ENCODE data around the gene SLMAP.

The SLMAP gene

DNA sequence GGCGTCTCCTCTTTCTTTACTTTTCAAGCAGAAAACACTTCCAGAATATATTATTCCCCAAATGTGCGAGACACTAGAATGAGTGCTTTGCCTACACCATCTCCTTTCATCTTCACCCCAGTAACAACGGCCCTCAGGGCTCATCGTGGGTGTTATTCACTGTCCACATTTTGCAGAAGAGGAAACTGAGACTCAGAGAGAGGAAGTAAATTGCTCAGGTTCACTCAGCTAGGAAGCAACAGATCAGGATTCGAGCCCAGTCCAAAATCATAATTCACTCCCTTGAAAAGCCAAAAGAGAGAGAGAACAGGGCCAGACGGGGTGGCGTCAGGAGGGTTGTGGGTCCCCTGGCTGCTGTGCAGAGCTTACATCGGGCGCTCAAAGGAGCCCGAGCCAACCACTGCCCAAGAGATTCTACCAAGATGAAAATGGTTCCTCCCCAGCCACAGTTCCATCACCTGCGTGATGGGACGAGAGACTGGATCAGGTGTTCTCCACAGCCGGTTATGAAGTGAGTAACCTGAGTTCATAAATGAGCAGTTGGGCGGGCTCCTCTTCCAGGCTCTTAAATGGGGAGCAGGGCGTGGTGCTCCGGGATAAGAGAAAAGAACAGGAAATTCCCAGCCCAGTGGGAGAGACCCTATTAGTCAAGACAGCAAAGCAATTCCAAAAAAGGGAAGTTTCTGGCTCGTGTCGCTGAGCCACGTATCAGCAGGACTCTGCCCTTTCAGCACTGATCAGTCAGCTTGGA lies 203.5 kb downstream of the SLMAP start:
- no peak overlapping the region; the same call in 1 of the 2 replicates for H3K9ac ChIP-seq (ENCODE audit: low read depth, low read length)
- H3K36me3 ChIP-seq (ENCODE audit: insufficient read depth, low read depth, low read length), result no peaks in the 10 kb centered on the region
- 0 out of 2 replicates have a peak, but pooled peaks cover 3% of the 10 kb centered on the region for H3K4me1 ChIP-seq (ENCODE audit: insufficient read depth, low read length)
- no peak overlapping the region for H3K4me3 ChIP-seq (ENCODE audit: low read length)
- no peaks in the 10 kb centered on the region for H3K9me3 ChIP-seq (ENCODE audit: insufficient read depth, low read depth, low read length)
- no peaks in the 10 kb centered on the region for H3K27me3 ChIP-seq (ENCODE audit: insufficient read depth, low read length)
- no peak overlapping the region for H3K27ac ChIP-seq (ENCODE audit: low read length)

DNA sequence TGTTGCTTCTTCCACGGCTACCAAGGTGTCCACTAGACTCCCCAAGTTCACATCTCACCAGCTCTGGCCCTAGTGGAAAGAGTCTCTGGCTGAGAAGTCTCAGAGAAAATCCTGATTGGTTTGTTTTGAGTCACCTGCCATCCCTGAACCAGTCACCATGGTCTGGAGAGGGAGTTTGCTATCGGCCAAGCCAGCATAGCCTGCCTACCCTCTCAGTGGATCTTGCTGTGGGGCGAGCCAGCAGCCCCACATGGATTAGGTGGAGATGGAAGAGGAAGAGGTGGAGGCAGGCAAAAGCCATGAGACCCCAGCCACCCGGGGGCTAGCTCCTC lies 204.0 kb downstream of the SLMAP start:
- Histone ChIP-seq H3K4me1 (ENCODE audit: insufficient read depth, low read length) (0 out of 2 replicates have a peak, but pooled peaks cover 3% of the 10 kb centered on the region), H3K9me3 (ENCODE audit: insufficient read depth, low read depth, low read length) (no peaks in the 10 kb centered on the region), H3K27ac (ENCODE audit: low read length) (no peak overlapping the region), H3K4me3 (ENCODE audit: low read length) (no peak overlapping the region), H3K36me3 (ENCODE audit: insufficient read depth, low read depth, low read length) (no peaks in the 10 kb centered on the region), H3K27me3 (ENCODE audit: insufficient read depth, low read length) (no peaks in the 10 kb centered on the region), H3K9ac (ENCODE audit: low read depth, low read length) (no peak overlapping the region; the same call in 1 of the 2 replicates)

DNA sequence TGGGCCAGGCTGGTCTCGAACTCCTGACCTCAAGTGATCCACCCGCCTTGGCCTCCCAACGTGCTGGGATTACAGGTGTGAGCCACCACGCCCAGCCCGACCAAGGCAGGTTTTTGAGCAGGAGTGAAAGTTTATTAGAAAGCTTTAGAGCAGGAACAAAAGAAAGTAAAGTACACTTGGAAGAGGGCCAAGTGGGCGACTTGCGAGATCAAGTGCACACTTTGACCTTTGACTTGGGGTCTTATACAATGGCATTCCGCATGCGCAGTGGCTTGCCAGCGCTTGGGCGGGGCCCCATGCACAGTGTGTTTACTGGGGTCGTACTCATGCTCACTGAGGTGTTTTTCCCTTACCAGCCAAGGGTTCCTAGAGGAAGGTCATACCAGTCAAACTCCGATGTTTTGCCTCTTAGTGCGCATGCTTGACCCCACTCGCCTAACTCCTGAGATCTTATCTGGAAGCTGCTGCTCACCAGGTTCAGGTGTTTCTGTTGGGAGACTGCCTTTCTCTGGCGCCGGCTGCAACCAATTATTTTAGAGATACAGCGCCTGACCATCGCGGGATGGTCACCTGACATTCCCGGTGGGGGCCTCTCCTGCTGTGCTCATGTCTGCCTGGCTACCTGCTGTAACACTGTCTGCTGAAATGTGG lies 205.2 kb downstream of the SLMAP start:
- Histone ChIP-seq H3K9ac (ENCODE audit: low read depth, low read length) (no peak overlapping the region), H3K27ac (ENCODE audit: low read length) (no peak overlapping the region), H3K4me1 (ENCODE audit: insufficient read depth, low read length) (0 out of 2 replicates have a peak, but pooled peaks cover 3% of the 10 kb centered on the region)

DNA sequence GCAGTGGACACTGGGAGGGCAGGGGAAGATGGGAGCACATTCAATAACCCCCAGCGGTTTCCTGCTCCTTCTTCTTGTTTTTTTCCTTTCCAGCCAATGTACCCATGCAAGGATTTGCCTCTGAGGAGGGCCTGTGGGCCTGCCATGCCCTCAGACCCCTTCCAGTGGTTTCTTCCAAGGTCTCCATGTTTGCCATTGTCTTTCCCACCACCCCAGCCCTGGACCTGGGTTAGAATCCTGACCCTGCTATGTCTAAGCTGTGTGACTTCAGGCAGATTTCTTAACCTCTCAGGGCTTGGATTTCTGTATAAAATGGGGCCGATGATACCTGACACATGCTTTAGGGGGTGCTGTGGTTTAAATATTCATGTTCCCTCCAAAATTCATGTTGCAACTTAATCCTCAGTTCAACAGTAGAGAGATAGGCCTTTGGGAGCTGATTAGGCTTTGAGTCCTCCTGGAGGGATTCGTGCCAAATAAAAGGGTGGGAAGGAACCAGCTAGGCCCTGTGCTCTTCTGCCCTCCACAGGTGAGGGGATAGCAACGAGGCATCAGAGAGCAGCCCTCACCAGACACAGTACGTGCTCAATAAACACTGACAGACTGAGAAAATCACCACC lies 205.8 kb downstream of the SLMAP start:
- Histone ChIP-seq H3K4me1 (ENCODE audit: insufficient read depth, low read length) (0 out of 2 replicates have a peak, but pooled peaks cover 3% of the 10 kb centered on the region), H3K9ac (ENCODE audit: low read depth, low read length) (no peak overlapping the region), H3K36me3 (ENCODE audit: insufficient read depth, low read depth, low read length) (no peaks in the 10 kb centered on the region), H3K27ac (ENCODE audit: low read length) (no peak overlapping the region), H3K4me3 (ENCODE audit: low read length) (no peak overlapping the region), H3K9me3 (ENCODE audit: insufficient read depth, low read depth, low read length) (no peaks in the 10 kb centered on the region), H3K27me3 (ENCODE audit: insufficient read depth, low read length) (no peaks in the 10 kb centered on the region)

More for the DNA sequence above, 205.2 kb downstream of the SLMAP start:
- Histone ChIP-seq H3K36me3 (ENCODE audit: insufficient read depth, low read depth, low read length) (no peaks in the 10 kb centered on the region), H3K27me3 (ENCODE audit: insufficient read depth, low read length) (no peaks in the 10 kb centered on the region), H3K9me3 (ENCODE audit: insufficient read depth, low read depth, low read length) (no peaks in the 10 kb centered on the region), H3K4me3 (ENCODE audit: low read length) (no peak overlapping the region)

DNA sequence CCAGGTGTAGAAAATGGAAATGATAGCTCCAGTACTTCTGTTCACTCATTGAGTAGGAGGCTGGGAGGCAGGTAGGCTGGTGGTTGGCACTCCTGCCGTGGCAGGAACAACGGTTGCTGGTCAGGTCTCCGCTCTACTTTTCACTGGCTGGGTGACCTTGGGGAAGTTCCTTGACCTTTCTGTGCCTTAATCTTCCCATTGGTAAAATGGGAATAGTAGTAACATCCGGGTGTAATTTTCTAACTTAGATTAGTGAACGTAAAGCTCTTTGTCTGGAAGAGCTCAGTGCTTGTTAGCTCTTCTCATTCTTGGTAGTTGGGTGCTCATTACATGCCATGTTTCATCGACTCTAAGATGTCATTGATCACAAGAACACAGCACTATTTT lies 206.3 kb downstream of the SLMAP start:
- H3K27me3 ChIP-seq (ENCODE audit: insufficient read depth, low read length), result no peaks in the 10 kb centered on the region
- 0 out of 2 replicates have a peak, but pooled peaks cover 3% of the 10 kb centered on the region for H3K4me1 ChIP-seq (ENCODE audit: insufficient read depth, low read length)
- H3K9ac ChIP-seq (ENCODE audit: low read depth, low read length), result no peak overlapping the region
- no peak overlapping the region for H3K4me3 ChIP-seq (ENCODE audit: low read length)
- H3K9me3 ChIP-seq (ENCODE audit: insufficient read depth, low read depth, low read length), result no peaks in the 10 kb centered on the region
- H3K36me3 ChIP-seq (ENCODE audit: insufficient read depth, low read depth, low read length), result no peaks in the 10 kb centered on the region
- H3K27ac ChIP-seq (ENCODE audit: low read length), result no peak overlapping the region

DNA sequence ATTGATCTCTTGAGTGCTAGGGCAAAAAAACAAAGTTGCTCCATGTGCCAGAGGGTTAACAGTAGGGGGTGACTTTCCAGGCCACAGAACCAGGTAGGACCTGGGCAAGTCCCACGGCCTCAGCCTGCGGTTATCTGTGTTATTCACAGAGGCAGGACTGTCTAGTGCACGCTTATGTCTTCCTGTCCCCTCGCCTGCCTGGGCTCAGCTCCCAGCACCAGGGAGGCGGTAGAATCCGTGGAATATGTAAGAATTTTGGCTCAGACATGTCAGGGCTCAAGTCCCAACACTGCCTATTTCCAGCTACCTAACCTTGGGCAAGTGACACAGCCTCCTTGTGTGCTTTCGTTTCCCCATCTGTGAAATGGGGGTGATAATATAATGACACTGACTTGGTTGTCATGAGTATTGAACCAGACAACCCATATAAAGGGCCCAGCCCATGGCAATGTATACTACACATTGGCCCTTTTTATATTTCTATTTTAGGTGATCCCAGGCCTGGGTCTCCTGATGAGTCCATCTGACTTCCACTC lies 207.8 kb downstream of the SLMAP start:
- Histone ChIP-seq H3K9ac (ENCODE audit: low read depth, low read length) (no peak overlapping the region), H3K27ac (ENCODE audit: low read length) (no peak overlapping the region), H3K9me3 (ENCODE audit: insufficient read depth, low read depth, low read length) (no peaks in the 10 kb centered on the region), H3K4me1 (ENCODE audit: insufficient read depth, low read length) (0 out of 2 replicates have a peak, but pooled peaks cover 3% of the 10 kb centered on the region), H3K36me3 (ENCODE audit: insufficient read depth, low read depth, low read length) (no peaks in the 10 kb centered on the region), H3K27me3 (ENCODE audit: insufficient read depth, low read length) (no peaks in the 10 kb centered on the region), H3K4me3 (ENCODE audit: low read length) (no peak overlapping the region)

DNA sequence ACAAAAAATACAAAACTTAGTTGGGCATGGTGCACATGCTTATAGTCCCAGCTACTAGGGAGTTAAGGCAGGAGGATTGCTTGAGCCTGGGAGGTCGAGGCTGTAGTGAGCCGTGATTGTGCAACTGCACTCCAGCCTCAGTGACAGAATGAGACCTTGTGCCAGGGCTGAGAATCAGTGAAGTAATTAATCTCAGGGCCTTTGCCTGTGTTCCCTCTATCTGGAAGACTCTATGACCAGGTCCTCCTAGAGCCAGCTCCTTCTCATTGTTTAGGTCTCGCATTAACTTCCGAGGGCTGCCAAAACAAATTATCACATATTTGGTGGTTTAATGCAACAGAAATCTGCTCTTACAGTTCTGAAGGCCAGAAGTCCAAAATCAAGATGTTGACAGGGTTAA lies 210.7 kb downstream of the SLMAP start:
- H3K9ac ChIP-seq (ENCODE audit: low read depth, low read length), result no peak overlapping the region
- H3K4me1 ChIP-seq (ENCODE audit: insufficient read depth, low read length), result peaks cover 7% of the 10 kb centered on the region; the same call in 1 of the 2 replicates
- no peaks in the 10 kb centered on the region for H3K27me3 ChIP-seq (ENCODE audit: insufficient read depth, low read length)
- H3K27ac ChIP-seq (ENCODE audit: low read length), result no peak overlapping the region
- H3K4me3 ChIP-seq (ENCODE audit: low read length), result no peak overlapping the region
- H3K9me3 ChIP-seq (ENCODE audit: insufficient read depth, low read depth, low read length), result no peaks in the 10 kb centered on the region
- H3K36me3 ChIP-seq (ENCODE audit: insufficient read depth, low read depth, low read length), result no peaks in the 10 kb centered on the region

DNA sequence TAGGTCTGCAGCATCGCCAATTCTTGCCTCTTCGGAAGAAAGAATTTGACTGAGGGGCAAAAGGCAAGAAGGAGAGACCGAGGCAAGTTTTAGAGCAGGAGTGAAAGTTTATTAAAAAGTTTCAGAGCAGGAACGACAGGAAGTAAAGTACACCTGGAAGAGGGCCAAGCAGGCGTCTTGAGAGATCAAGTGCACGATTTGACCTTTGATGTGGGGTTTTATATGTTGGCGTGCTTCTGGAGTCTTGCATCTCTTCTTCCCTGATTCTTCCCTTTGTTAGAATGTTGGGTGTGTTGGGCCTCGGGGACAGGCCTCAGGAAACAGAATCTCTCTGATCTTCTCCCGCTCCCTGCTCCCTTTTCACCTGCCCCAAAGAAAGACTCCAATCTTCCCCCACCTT lies 211.5 kb downstream of the SLMAP start:
- no peak overlapping the region for H3K4me3 ChIP-seq (ENCODE audit: low read length)
- H3K4me1 ChIP-seq (ENCODE audit: insufficient read depth, low read length), result peaks cover 7% of the 10 kb centered on the region; the same call in 1 of the 2 replicates
- no peak overlapping the region for H3K9ac ChIP-seq (ENCODE audit: low read depth, low read length)
- no peaks in the 10 kb centered on the region for H3K36me3 ChIP-seq (ENCODE audit: insufficient read depth, low read depth, low read length)
- H3K27me3 ChIP-seq (ENCODE audit: insufficient read depth, low read length), result no peaks in the 10 kb centered on the region
- no peak overlapping the region for H3K27ac ChIP-seq (ENCODE audit: low read length)
- H3K9me3 ChIP-seq (ENCODE audit: insufficient read depth, low read depth, low read length), result no peaks in the 10 kb centered on the region

DNA sequence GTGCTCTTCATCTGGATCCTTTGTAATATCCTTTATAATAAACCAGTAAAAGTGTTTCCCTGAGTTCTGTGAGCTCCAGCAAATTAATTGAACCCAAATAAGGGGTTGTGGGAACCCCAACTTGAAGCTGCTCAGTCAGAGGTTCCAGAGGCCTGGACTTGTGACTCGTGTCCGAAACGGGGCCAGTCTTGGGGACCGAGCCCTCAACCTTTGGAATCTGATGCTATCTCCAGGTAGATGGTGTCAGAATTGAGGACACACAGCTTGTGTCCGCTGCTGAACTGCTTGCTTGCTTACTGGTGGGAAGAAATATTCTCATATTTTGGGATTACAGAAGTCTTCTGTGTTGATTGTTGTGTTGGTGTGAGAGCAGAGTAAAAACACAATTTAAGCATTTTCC lies 212.4 kb downstream of the SLMAP start:
- Histone ChIP-seq H3K36me3 (ENCODE audit: insufficient read depth, low read depth, low read length) (no peaks in the 10 kb centered on the region), H3K9ac (ENCODE audit: low read depth, low read length) (no peak overlapping the region), H3K4me3 (ENCODE audit: low read length) (no peak overlapping the region), H3K4me1 (ENCODE audit: insufficient read depth, low read length) (peaks cover 9% of the 10 kb centered on the region; the same call in 1 of the 2 replicates), H3K27ac (ENCODE audit: low read length) (no peak overlapping the region), H3K27me3 (ENCODE audit: insufficient read depth, low read length) (no peaks in the 10 kb centered on the region), H3K9me3 (ENCODE audit: insufficient read depth, low read depth, low read length) (no peaks in the 10 kb centered on the region)

DNA sequence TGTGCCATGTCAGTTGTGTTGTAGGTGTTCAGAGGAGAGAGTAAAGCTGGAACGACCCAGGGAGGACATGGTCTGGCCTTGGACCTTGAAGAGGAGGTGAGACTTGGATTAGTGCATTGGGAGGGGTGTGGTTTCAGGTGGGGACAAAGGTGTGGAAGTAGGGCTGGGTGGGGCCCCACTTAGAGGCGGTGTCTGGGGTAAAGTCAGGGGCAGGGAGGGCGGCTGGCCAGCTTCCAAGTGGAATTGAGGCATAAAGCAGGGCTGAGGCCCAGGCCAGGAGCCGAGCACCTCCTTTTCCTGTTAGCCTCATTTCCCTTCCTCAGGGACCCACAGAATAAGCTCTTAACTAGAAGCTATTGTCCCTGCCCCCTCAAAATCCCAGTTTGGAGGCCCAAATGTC lies 215.9 kb downstream of the SLMAP start:
- Histone ChIP-seq H3K36me3 (ENCODE audit: insufficient read depth, low read depth, low read length) (no peaks in the 10 kb centered on the region), H3K27ac (ENCODE audit: low read length) (no peak overlapping the region), H3K4me3 (ENCODE audit: low read length) (no peak overlapping the region), H3K27me3 (ENCODE audit: insufficient read depth, low read length) (no peaks in the 10 kb centered on the region), H3K9ac (ENCODE audit: low read depth, low read length) (no peak overlapping the region), H3K4me1 (ENCODE audit: insufficient read depth, low read length) (peaks cover 9% of the 10 kb centered on the region; the same call in 1 of the 2 replicates), H3K9me3 (ENCODE audit: insufficient read depth, low read depth, low read length) (no peaks in the 10 kb centered on the region)

DNA sequence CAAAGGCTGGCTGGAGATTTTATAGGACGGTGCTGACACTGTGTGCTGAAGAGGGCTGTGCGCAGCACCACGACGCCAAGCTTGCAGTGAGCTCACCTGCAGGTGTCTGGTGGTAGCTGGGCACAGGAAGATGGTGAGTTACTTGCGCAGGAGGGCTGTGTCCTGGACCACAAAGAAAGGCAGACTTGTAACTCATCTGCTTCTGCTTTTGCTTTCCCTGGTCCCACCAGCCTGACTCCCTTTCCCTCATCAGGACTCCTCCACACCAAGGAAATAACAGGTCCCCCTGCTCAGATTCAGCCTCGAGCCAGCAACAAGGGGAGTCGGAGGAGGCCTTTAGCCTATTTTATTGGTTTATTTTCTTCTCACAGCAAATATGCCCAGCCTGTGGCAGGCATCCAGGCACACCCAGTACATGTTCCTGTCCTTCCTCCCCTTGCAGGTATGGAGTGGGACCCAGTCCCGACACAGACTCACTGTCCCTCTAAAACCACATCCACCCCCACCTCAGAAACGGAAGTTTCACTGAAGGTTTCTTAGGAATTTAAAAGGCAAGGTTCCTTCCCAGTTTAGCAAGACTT lies 216.5 kb downstream of the SLMAP start:
- Histone ChIP-seq H3K36me3 (ENCODE audit: insufficient read depth, low read depth, low read length) (no peaks in the 10 kb centered on the region), H3K27ac (ENCODE audit: low read length) (no peak overlapping the region), H3K9ac (ENCODE audit: low read depth, low read length) (no peak overlapping the region), H3K4me3 (ENCODE audit: low read length) (no peak overlapping the region), H3K9me3 (ENCODE audit: insufficient read depth, low read depth, low read length) (no peaks in the 10 kb centered on the region), H3K27me3 (ENCODE audit: insufficient read depth, low read length) (no peaks in the 10 kb centered on the region), H3K4me1 (ENCODE audit: insufficient read depth, low read length) (peaks cover 9% of the 10 kb centered on the region; the same call in 1 of the 2 replicates)

Measured in iPS-20b (cell line).